WTC11 (cell line): ENCODE results near the gene SLC6A20.

Source experiments
- CREB1 ChIP-seq: sonication (generic); formaldehyde crosslinking; IDR thresholded peaks from 2 replicates; pipeline ENCODE4 v1.8.0; 2023; ENCODE audit warnings: mild to moderate bottlenecking, missing genetic modification reagents
- CREM ChIP-seq: sonication (generic); formaldehyde crosslinking; IDR thresholded peaks from 2 replicates; pipeline ENCODE4 v1.8.1; 2022; ENCODE audit warnings: mild to moderate bottlenecking, missing genetic modification reagents, moderate library complexity
- KAT7 ChIP-seq: sonication (generic); formaldehyde crosslinking; IDR thresholded peaks from 2 replicates; pipeline ENCODE4 v1.8.1; 2023; ENCODE audit warnings: missing genetic modification reagents, mild to moderate bottlenecking, borderline replicate concordance
- NR1H2 ChIP-seq: sonication (generic); formaldehyde crosslinking; IDR thresholded peaks from 2 replicates; pipeline ENCODE4 v1.9.0; 2021; ENCODE audit warnings: mild to moderate bottlenecking, moderate library complexity, missing genetic modification reagents
- NR3C1 ChIP-seq: sonication (generic); formaldehyde crosslinking; conservative IDR thresholded peaks from 2 replicates; pipeline ENCODE4 v1.8.1; 2023; ENCODE audit warnings: low read depth, mild to moderate bottlenecking, missing genetic modification reagents
- SMAD3 ChIP-seq: sonication (generic); formaldehyde crosslinking; IDR thresholded peaks from 2 replicates; pipeline ENCODE4 v1.8.0; 2022; ENCODE audit warnings: missing genetic modification reagents, mild to moderate bottlenecking, borderline replicate concordance
- ZNF263 ChIP-seq: sonication (generic); formaldehyde crosslinking; IDR thresholded peaks from 2 replicates; pipeline ENCODE4 v1.8.1; 2022; ENCODE audit warnings: low read depth, mild to moderate bottlenecking, moderate library complexity, missing genetic modification reagents
- TF ChIP-seq, protein P1 (sequence below): fragments of 200-600 bp; IDR thresholded peaks from 2 replicates; pipeline ENCODE4 v1.8.0; 2022; ENCODE audit warnings: antibody characterized with exemption
- TF ChIP-seq, protein P2 (sequence below): sonication (generic); formaldehyde crosslinking; IDR thresholded peaks from 2 replicates; pipeline ENCODE4 v1.8.1; 2023; ENCODE audit warnings: mild to moderate bottlenecking, missing genetic modification reagents
- TF ChIP-seq, protein P3 (sequence below): sonication (generic); formaldehyde crosslinking; IDR thresholded peaks from 2 replicates; pipeline ENCODE4 v1.8.1; 2022; ENCODE audit warnings: low read depth, mild to moderate bottlenecking, moderate library complexity, missing genetic modification reagents, borderline replicate concordance
- TF ChIP-seq, protein P4 (sequence below): sonication (generic); formaldehyde crosslinking; IDR thresholded peaks from 2 replicates; pipeline ENCODE4 v1.8.0; 2023; ENCODE audit warnings: missing genetic modification reagents, mild to moderate bottlenecking, borderline replicate concordance
- TF ChIP-seq, protein P5 (sequence below): sonication (generic); formaldehyde crosslinking; IDR thresholded peaks from 2 replicates; pipeline ENCODE4 v1.8.1; 2022; ENCODE audit warnings: mild to moderate bottlenecking, moderate library complexity, missing genetic modification reagents

DNA sequence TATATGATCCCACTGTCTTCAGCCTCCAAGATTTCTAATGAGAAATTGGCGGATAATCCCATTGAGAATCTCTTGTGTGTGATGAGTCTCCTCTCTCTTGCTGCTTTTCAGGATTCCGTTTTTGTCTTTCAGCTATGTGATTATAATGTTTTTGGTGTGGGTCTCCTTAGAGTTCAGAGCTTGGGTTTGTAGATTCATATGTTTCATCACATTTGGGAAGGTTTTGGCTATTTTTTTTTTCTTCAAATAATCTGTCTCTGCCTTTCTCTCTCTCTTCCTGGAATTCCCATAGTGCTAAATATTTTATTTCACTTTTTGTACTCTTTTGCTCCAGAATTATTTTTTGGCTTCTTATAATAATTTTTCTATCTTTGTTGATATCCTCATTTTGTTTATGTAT lies 66.7 kb downstream of the SLC6A20 start:
- TF ChIP-seq, protein P1, sequence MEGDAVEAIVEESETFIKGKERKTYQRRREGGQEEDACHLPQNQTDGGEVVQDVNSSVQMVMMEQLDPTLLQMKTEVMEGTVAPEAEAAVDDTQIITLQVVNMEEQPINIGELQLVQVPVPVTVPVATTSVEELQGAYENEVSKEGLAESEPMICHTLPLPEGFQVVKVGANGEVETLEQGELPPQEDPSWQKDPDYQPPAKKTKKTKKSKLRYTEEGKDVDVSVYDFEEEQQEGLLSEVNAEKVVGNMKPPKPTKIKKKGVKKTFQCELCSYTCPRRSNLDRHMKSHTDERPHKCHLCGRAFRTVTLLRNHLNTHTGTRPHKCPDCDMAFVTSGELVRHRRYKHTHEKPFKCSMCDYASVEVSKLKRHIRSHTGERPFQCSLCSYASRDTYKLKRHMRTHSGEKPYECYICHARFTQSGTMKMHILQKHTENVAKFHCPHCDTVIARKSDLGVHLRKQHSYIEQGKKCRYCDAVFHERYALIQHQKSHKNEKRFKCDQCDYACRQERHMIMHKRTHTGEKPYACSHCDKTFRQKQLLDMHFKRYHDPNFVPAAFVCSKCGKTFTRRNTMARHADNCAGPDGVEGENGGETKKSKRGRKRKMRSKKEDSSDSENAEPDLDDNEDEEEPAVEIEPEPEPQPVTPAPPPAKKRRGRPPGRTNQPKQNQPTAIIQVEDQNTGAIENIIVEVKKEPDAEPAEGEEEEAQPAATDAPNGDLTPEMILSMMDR, result no peak
- no peak for TF ChIP-seq CREB1 (CRISPR knock-in tag)
- TF ChIP-seq, protein P2, sequence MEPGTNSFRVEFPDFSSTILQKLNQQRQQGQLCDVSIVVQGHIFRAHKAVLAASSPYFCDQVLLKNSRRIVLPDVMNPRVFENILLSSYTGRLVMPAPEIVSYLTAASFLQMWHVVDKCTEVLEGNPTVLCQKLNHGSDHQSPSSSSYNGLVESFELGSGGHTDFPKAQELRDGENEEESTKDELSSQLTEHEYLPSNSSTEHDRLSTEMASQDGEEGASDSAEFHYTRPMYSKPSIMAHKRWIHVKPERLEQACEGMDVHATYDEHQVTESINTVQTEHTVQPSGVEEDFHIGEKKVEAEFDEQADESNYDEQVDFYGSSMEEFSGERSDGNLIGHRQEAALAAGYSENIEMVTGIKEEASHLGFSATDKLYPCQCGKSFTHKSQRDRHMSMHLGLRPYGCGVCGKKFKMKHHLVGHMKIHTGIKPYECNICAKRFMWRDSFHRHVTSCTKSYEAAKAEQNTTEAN, result no peak
- TF ChIP-seq CREM, result no peak
- TF ChIP-seq, protein P3, sequence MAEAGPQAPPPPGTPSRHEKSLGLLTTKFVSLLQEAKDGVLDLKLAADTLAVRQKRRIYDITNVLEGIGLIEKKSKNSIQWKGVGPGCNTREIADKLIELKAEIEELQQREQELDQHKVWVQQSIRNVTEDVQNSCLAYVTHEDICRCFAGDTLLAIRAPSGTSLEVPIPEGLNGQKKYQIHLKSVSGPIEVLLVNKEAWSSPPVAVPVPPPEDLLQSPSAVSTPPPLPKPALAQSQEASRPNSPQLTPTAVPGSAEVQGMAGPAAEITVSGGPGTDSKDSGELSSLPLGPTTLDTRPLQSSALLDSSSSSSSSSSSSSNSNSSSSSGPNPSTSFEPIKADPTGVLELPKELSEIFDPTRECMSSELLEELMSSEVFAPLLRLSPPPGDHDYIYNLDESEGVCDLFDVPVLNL (CRISPR knock-in tag), result no peak
- no peak for TF ChIP-seq NR1H2 (CRISPR knock-in tag)
- TF ChIP-seq, protein P4, sequence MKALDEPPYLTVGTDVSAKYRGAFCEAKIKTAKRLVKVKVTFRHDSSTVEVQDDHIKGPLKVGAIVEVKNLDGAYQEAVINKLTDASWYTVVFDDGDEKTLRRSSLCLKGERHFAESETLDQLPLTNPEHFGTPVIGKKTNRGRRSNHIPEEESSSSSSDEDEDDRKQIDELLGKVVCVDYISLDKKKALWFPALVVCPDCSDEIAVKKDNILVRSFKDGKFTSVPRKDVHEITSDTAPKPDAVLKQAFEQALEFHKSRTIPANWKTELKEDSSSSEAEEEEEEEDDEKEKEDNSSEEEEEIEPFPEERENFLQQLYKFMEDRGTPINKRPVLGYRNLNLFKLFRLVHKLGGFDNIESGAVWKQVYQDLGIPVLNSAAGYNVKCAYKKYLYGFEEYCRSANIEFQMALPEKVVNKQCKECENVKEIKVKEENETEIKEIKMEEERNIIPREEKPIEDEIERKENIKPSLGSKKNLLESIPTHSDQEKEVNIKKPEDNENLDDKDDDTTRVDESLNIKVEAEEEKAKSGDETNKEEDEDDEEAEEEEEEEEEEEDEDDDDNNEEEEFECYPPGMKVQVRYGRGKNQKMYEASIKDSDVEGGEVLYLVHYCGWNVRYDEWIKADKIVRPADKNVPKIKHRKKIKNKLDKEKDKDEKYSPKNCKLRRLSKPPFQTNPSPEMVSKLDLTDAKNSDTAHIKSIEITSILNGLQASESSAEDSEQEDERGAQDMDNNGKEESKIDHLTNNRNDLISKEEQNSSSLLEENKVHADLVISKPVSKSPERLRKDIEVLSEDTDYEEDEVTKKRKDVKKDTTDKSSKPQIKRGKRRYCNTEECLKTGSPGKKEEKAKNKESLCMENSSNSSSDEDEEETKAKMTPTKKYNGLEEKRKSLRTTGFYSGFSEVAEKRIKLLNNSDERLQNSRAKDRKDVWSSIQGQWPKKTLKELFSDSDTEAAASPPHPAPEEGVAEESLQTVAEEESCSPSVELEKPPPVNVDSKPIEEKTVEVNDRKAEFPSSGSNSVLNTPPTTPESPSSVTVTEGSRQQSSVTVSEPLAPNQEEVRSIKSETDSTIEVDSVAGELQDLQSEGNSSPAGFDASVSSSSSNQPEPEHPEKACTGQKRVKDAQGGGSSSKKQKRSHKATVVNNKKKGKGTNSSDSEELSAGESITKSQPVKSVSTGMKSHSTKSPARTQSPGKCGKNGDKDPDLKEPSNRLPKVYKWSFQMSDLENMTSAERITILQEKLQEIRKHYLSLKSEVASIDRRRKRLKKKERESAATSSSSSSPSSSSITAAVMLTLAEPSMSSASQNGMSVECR (CRISPR knock-in tag), result no peak
- TF ChIP-seq KAT7, result no peak
- TF ChIP-seq NR3C1 (CRISPR knock-in tag), result no peak
- no peak for TF ChIP-seq ZNF263 (CRISPR knock-in tag)
- TF ChIP-seq, protein P5, sequence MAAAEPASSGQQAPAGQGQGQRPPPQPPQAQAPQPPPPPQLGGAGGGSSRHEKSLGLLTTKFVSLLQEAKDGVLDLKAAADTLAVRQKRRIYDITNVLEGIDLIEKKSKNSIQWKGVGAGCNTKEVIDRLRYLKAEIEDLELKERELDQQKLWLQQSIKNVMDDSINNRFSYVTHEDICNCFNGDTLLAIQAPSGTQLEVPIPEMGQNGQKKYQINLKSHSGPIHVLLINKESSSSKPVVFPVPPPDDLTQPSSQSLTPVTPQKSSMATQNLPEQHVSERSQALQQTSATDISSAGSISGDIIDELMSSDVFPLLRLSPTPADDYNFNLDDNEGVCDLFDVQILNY (CRISPR knock-in tag), result no peak
- no peak for TF ChIP-seq SMAD3
